HG02759 (cell line): ENCODE measurements around the gene VPREB1.
"Not testable (repeated sequence)": the region's sequence is repeated elsewhere in the genome, so short reads cannot be mapped to it uniquely, and the experiment has no call there.

ENCODE experiments used
- ATAC-seq: cut with Tn5 transposase; IDR thresholded peaks from one replicate; pipeline ENCODE4 v1.9.1; 2021; ENCODE audit warnings: mild to moderate bottlenecking, moderate library complexity; ENCODE audit not compliant: unreplicated experiment

The VPREB1 gene

DNA sequence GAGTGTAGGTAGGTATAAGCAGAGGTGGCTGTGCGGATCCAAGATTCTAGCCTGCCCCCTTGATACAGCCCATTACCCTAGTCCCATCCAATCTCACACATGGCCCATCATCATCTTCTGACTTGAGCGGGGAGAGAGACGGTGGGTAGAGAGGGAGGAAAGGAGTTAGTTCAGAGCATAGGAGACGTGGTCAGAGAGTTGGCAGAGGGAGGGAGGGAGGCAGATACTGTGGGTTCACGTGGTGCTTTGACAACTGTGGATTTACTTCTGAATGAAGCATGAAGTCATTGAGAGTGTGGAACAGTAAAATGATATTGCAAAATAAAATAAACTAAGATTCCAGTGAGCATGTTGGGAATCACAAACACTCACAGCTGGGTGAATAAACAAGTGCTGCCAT lies 31.4 kb upstream of the VPREB1 start:
- no peak for ATAC-seq

DNA sequence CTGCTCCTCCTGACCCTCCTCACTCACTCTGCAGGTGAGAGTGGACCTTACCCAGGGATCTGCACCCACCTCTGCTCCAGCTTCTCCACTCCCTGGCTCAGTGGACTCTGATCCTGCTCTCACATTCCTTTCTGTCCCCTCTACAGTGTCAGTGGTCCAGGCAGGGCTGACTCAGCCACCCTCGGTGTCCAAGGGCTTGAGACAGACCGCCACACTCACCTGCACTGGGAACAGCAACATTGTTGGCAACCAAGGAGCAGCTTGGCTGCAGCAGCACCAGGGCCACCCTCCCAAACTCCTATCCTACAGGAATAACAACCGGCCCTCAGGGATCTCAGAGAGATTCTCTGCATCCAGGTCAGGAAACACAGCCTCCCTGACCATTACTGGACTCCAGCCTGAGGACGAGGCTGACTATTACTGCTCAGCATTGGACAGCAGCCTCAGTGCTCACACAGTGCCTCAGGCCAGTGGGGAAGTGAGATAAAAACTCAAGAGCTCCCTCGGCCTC lies 29.7 kb upstream of the VPREB1 start:
- no peak for ATAC-seq

- no peak for ATAC-seq
Observed at GRCh38 chr22:22215659-22216449, 28.7 kb upstream of the VPREB1 start.

DNA sequence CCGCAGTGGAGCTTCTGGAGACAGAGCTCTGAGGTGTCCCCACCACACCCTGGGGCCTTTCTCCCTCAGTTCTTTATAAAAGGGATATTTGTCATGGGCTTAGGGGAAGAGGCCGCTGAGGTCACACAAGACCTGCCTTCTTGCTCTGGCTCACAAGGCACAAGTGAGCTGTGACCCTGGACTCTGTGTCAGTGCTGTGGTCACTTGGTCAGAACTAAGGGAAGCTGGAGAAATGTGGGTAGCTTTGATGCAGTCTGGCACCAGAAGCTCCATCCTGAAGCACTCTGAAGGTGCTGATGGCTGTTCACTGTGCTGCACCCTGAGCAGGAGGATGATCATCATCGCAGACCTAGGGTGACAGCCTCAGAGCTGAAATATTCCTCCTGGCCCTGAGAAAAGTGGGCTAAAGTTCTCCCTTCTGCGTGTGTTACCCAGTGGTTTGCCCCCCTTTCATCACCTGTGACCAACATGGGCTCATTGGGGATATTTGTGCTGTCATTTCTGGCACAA lies 28.1 kb upstream of the VPREB1 start:
- ATAC-seq, result no peak

- ATAC-seq, result no peak
Observed at GRCh38 chr22:22218302-22218701, 26.3 kb upstream of the VPREB1 start.

- no peak for ATAC-seq
Observed at GRCh38 chr22:22219140-22219996, 25.2 kb upstream of the VPREB1 start.

DNA sequence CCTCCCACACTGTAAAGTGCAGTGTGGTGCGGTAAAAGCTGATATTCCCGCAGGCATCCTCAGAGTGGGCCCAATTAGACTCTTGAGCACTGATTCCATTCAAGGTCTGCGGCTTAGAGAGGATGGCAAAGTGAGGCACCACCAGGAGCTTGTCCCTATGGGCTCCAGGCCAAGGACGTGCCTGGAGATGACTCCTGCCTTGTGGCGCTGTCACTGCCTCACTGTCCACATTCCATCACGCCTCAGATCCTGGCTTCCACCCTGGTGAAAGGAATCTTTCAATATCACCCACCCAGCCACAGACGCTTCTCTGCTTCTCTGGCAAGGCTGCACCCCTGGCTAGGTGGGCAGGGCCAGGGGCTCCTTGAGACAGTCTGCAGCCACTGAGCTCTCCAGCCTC lies 23.5 kb upstream of the VPREB1 start:
- not testable (repeated sequence) for ATAC-seq

DNA sequence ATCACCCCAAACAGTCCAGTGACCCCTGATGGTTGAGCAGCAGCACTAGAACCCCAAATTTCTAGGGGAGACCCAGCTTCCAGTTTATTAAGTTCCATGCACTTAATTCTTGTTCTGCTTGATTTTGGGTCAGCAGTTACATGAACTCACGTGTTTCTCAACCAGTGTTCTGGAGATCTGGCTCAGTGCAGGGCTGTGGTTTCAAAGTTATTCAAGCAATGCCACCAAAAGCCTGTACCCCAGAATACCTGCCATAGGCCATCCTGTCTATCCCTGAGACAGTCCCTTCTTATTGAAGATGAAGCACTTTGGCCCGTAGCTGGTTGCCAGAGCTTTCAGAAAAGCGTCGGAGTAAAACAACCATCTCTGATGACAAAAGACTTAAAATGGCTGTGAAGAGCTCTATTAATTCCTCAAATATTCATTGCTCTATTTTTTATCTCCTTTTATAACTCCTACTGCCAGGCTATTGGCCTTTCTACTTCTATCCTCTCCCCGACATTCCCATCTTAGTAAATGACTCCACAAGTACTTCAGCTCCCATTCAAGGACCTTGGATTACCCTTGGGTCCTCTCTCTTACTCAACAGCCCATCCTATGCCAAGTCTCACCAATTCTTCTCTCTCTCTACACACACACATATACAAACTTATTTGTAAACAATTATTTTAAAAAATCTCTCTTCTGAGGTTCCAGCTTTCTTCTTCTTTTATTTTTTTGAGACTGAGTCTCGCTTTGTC lies 18.0 kb upstream of the VPREB1 start:
- no peak for ATAC-seq

- no peak for ATAC-seq
Observed at GRCh38 chr22:22228421-22228820, 16.2 kb upstream of the VPREB1 start.

DNA sequence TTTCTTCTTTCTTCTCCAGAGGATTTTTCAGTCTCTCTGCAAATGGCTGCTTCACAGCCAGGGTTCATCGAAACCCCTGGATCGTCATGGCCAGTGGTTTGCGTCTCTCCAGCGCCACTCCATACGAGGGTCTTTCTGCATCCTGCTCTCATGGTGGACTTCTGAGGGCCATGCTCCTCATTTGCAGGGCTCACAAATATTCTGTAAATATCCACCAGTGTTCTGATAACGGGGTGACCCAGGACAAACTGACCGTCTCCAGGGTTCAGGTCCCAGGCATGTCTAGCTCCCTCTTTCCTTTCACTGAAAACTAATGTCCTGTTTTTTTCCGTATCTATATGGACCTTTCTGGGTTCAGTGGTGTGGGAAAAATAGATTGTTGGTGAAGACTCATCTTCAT lies 15.7 kb upstream of the VPREB1 start:
- no peak for ATAC-seq

GRCh38 chr22:22229683-22230420 lies 14.7 kb upstream of the VPREB1 start:
- no peak for ATAC-seq

- no peak for ATAC-seq
Observed at GRCh38 chr22:22230438-22230837, 14.1 kb upstream of the VPREB1 start.

DNA sequence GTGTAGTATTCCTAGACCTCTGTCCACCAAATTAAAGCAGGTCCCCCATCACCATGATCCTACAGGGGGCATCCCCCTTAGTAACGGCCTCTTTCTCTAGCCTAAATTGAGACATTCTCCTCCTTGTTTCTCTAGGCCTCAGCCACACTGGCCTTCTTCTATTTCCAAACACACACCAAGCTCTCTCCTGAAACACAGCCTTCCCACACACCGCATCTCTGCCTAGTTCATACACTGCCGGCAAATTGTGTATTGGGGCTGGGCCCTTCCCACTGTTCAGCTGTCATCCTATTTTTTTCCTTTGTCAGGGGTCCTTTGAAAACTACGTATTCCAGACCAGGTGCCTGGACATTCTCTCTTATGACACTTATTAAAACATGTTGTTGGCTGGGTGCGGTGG lies 11.5 kb upstream of the VPREB1 start:
- no peak for ATAC-seq

GRCh38 chr22:22235558-22235957 lies 9.0 kb upstream of the VPREB1 start:
- no peak for ATAC-seq

GRCh38 chr22:22237521-22237920 lies 7.1 kb upstream of the VPREB1 start:
- no peak for ATAC-seq

GRCh38 chr22:22239311-22239939 lies 5.2 kb upstream of the VPREB1 start:
- no peak for ATAC-seq

- ATAC-seq, result no peak
Observed at GRCh38 chr22:22241554-22241898, 3.1 kb upstream of the VPREB1 start.

DNA sequence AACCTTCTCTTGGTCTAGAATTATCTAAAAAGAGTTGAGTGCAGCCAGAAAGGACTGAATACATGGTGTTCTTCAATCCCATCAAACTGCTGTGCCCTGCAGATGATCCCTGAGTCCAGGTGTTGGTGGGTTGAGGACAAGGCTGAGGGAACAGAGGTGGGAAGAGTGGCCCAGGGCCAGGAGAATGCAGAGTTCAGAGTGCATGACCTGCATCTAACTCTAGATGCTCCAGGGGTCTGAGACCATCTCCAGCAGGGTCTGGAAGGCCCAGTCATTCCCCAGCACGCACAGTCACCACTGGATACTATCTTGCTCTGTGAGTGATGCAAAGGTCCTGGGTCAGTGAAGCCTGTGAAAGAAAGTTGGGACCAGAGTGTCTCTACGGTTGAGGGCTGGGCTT lies 2.1 kb upstream of the VPREB1 start:
- ATAC-seq, result no peak

- ATAC-seq, result no peak
Observed at GRCh38 chr22:22243033-22243680, 1.4 kb upstream of the VPREB1 start.
